Cerebellar nuclear complex (tissue), 1 donor: ENCODE measurements around the gene MRPS30.
A peak's percentile ranks its signal among the peaks of the same experiment; 100 is the strongest.
"Not testable (repeated sequence)": the region's sequence is repeated elsewhere in the genome, so short reads cannot be mapped to it uniquely, and the experiment has no call there.

Source experiments
- DNase-seq, 2 experiments: peaks; one replicate each; lab custom pipeline; 2025; lab: John Stamatoyannopoulos, UW

MRPS30 gene

DNA sequence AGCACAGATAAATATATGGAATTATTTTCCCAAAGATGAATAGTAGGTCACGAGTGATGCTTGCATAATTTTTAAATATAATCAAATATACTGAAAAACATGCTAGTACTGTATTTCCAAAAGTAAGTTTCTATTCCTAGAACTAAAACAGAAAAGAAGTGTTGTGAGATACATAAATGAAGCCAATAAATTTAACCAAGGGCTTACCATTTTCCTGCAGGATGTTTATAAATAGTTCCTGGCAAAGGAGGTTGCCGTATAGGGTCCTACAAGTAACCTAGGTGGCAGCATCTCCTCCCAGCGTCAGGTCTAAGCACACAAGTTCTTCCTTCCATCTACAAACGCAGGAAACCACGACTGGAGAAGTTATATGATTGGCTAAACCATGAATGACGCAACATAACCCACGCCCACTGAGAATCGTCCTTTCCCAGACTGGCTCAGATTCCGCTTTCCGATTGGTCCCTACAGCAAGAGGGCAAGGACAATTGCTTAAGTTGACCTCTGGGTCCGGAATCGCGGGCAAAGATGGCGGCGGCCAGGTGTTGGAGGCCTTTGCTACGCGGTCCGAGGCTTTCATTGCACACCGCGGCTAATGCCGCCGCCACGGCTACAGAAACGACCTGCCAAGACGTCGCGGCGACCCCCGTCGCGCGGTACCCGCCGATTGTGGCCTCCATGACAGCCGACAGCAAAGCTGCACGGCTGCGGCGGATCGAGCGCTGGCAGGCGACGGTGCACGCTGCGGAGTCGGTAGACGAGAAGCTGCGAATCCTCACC is at the start of gene MRPS30:
Gene MRPS30 (plus strand): TSS at position 513 of the 780 bp plus-strand sequence. CDS start 16 bp downstream, at position 529.
- DNase-seq, result peak; percentile 88 to 96

DNA sequence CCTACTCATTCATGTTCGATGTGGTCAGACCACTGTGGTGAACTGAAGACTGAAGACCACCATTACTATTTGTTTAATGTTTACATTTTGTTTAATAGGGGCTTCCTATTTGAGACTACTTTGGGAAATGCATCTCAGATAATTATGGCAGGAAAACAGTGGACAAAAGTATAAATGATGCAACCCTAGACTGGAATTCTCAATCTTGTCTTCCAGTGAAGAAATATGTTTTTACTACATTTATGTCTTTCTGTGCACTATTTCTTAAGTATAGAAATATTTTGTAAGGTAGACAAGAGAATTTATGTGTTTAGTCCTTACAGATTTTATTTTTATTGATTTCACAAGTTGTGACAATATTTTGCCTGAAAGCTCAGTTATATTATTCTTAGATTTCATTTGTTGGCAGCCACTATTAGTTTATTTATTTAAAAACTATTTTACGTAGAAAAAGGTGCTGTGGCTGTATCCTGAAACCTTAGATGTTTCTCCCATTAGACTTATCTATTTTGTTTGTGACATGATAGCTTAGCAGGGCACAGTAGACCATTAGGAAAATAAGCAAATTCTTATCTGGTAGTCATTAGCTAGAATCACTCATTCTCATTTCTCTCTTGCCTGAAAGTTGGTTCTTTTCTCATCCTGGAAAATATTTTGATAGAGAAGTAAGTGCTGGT is 39.4 kb upstream of the MRPS30 start:
- no peak for DNase-seq

DNA sequence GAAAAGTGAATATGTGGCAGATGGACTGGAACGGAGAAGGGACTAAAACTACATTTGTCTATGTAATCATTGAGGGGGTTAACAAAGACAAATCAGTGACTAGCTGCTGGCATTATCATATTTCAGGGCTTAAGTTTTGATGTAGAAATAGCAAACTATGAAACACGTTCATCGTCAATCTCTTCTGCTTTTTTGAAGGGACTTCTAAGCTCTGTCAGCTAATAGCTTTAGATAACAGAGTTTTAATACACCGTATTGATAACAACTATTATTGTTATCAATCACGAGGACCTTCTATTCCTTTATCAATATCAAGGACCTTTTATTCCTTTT is 38.9 kb upstream of the MRPS30 start:
- DNase-seq, result no peak

GRCh38 chr5:44770780-44771717 is 37.7 kb upstream of the MRPS30 start:
- DNase-seq, result no peak

- DNase-seq, result not testable (repeated sequence)
These were observed 36.4 kb upstream of the MRPS30 start for GRCh38 chr5:44772397-44772796.

GRCh38 chr5:44774279-44774880 is 34.4 kb upstream of the MRPS30 start:
- DNase-seq, result no peak

GRCh38 chr5:44779167-44779566 is 29.6 kb upstream of the MRPS30 start:
- no peak for DNase-seq

- no peak for DNase-seq
These were observed 25.0 kb upstream of the MRPS30 start for GRCh38 chr5:44783634-44784315.

GRCh38 chr5:44787731-44788130 is 21.0 kb upstream of the MRPS30 start:
- DNase-seq, result no peak

GRCh38 chr5:44789372-44789995 is 19.3 kb upstream of the MRPS30 start:
- DNase-seq, result not testable (repeated sequence)

DNA sequence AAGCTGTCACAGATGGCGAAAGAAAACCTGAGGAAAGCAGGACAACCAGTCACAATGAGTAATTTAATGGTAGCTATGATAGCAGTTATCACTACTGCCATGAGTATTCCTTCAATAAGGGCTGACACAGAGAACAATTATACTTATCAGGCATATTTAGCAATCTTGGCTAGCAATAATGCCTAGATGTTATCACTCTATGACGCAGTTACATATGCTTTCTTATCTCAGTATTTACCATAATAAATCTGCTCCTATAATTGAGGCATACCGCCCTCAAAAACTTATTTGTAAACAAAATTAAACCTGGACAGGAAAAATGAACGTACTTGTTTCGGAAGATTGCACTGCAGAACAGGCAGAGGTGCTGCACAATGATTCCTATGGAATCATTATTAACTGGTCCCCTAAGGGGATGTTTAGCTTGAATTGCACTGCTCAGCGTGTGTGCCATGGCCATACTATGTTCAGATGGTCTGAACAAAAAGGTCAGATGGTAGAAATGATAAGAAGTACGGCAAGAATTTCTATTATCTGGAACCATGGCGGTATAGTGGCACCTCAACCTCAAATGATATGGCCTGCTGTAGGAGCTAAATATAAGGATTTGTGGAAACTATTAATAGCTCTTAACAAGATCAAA is 16.6 kb upstream of the MRPS30 start:
- DNase-seq, result not testable (repeated sequence)

DNA sequence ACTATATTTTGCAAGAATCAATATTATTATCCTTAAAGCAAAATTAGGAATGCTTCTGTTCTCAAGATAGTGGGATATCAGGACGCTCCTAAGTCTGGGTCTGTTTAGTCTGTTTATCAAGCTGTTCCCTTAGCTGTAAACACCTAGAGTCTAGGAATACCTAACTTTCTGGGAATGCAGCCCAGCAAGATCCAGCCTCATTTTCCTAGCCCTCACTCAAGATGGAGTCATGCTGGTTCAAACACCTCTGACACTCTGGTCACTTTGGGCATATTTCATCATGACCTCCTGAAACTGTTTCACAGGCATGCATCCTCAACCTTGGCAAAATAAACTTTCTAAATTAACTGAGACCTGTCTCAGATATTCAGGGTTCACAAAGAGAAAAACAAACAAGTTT is 14.4 kb upstream of the MRPS30 start:
- DNase-seq, result no peak

GRCh38 chr5:44795496-44795895 is 13.3 kb upstream of the MRPS30 start:
- DNase-seq, result no peak

DNA sequence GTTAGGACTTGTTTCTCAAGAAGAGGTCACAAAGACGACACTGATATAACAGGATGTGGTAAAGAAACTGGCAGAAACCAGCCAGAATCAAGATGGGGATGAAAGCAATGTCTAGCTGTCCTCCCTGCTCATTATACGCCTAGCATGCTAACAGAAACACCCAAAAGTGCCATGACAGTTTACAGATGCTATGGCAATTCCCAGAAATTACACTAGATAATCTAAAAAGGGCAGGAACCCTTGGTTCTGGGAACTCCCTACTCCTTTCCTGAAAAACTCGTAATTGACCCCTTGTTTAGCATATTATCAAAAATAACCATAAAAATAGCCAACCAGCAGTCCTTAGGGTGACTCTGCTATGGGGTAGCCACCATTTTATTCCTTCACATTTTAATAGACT is 10.9 kb upstream of the MRPS30 start:
- no peak for DNase-seq

DNA sequence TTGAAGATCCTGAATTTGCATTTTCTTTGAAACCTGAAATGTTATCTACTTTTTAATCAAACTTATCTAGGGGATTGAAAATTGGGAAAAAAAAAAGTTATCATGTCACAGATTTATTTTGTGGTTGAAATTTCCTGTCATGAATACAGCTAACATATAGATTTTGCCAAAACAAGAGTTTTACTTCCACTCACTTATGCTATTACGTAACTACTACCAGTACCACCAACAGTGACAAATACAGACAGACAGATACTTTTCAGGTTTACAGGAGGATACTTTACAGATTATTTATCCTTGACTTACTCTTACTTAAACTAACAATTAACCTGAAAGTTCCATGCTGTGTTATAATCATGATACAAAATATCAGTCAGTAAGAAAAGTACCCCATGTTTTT is 6.8 kb upstream of the MRPS30 start:
- no peak for DNase-seq

DNA sequence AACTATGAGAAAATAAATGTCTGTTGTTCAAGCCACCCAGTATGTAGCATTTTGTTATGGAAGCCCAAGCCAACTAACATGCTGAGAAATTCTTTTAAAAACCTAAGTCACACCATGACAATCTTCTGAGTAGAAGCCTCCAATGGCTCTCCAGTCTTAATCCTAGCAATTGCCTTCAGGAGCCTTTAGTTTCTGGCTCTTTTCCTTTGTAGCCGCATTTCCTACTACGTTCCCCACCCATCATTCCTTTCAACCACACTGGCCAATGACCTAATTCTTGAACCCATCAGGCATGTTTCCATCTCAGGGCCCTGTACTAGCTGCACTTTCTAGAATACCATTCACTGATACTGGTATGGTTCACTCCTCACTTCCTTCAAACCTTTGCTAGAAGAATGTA is 2.1 kb upstream of the MRPS30 start:
- no peak for DNase-seq

- no peak for DNase-seq
These were observed 1.5 kb upstream of the MRPS30 start for GRCh38 chr5:44807269-44807668.

DNA sequence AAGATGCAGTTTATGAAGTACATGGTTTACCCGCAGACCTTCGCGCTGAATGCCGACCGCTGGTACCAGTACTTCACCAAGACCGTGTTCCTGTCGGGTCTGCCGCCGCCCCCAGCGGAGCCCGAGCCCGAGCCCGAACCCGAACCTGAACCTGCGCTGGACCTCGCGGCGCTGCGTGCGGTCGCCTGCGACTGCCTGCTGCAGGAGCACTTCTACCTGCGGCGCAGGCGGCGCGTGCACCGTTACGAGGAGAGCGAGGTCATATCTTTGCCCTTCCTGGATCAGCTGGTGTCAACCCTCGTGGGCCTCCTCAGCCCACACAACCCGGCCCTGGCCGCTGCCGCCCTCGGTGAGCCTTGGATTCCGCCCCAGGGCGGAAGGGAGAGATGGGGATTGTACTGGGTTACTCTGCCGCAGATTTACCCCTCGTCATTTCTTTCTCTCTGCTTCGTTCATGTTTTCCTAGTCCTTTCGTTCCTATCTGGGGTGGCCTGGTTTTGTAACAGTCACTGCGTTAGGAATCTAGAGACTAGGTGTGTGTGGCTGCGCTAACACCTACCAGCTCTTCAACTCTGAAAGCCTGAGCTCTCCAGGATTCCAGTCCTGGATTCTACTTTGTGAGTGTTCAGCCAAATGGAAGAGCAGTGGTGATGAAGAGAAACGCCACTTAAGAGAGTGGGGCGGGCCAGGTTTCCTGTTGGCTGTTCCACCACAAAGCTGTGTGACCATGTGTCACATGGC is 638 bp downstream of the MRPS30 start:
- DNase-seq, result no peak

DNA sequence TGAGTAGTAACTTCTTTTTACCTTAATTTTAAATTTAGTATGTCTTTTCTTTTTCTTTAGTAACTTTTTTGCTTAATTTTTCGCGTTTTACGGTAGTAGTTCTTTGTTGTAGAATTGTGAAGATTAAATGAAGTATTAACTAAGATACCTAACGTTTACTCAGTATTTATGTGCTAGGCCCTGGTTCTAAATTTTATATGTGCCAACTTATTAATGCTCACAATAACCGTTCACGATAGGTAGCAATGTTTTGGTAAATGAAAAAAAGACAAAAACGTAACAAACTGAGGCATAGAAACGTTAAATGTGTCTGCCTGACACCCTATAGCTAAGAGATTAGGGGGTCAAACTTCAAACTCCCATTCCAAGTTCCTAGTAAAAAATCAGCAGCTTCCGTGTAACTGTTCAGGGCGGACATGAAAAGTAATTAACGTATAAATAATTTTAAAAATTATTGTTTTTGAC is 1.2 kb downstream of the MRPS30 start:
- no peak for DNase-seq

DNA sequence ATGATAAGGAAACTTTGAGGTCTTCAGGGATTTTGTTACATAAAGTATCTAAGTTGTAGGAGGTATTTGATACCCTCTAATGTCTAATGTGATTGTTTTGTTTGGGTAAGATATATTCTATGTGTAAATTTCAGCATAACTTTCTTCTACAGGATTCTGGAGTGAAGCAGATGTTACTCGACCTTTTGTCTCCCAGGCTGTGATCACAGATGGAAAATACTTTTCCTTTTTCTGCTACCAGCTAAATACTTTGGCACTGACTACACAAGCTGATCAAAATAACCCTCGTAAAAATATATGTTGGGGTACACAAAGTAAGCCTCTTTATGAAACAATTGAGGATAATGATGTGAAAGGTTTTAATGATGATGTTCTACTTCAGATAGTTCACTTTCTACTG is 6.0 kb downstream of the MRPS30 start:
- no peak for DNase-seq
